Activated CD4-positive, alpha-beta T cell treated with anti-CD3 and anti-CD28 coated beads, Interleukin-2, amount 50 U/mL, for 4 hours (primary cell): ENCODE results near the gene DGAT2L6.
"Not testable (repeated sequence)": the region's sequence is repeated elsewhere in the genome, so short reads cannot be mapped to it uniquely, and the experiment has no call there.

ENCODE experiments used
- DNase-seq, 2 experiments: peaks; one replicate each; pipeline ENCODE4 v3.0.0-alpha.2; 2020

The DGAT2L6 gene

GRCh38 chrX:70201732-70202131 is 24.4 kb downstream of the DGAT2L6 start:
- DNase-seq, result no peak

- no peak for DNase-seq
Observed at GRCh38 chrX:70208479-70208878, 31.2 kb downstream of the DGAT2L6 start.

DNA sequence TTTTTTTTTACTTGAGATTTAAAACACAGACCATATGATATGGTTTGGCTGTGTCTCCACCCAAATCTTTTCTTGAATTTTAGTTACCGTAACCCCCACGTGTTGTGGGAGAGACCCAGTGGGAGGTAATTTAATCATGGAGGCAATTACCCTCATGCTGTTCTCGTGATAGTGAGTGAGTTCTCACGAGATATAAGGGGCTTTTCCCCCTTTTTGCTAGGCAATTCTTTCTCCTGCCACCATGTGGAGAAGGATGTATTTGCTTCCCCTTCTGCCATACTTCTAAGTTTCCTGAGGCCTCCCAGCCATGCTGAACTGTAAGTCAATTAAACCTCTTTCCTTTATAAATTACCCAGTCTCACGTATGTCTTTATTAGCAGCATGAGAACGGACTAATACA is 32.3 kb downstream of the DGAT2L6 start:
- DNase-seq, result not testable (repeated sequence)

DNA sequence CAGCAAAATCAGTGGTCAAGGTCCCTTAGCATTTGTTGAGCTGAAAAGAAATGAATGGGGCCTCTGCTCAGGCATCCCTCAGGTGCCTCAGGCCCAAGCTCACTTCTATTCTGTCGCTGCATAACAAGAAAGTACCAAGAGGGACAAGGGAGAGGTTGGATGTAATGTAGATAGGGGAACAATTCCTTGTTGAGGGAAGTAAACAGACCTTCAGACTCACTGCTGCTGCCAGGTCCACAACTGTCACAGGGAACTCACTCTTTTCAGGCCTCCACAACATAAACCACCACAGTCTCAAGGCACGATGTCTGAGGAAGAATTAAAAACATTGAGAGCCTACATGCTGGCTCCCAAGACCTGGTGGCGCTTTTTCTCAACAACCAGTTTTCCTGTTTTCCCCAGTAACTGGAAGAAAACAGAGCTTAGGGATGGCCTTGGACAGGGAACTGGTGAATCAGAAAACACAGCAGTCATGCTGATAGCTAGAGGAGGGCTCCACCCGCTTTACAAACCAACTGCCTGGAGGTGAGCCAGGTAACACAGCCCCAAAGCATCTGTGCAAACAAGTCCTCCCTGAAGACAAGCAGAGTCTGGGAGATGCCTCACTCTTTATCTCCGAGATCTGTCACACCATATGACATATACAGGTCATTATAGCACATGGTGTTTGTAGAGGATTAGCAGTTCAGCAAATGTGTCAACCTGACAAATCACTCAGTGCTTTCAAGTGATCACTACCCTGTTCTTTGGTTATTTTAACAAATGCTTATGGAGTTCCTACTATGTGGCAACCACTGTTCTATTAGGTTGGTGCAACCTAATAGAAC is 42.9 kb downstream of the DGAT2L6 start:
- no peak for DNase-seq

- no peak for DNase-seq
Observed at GRCh38 chrX:70226048-70226447, 48.8 kb downstream of the DGAT2L6 start.

DNA sequence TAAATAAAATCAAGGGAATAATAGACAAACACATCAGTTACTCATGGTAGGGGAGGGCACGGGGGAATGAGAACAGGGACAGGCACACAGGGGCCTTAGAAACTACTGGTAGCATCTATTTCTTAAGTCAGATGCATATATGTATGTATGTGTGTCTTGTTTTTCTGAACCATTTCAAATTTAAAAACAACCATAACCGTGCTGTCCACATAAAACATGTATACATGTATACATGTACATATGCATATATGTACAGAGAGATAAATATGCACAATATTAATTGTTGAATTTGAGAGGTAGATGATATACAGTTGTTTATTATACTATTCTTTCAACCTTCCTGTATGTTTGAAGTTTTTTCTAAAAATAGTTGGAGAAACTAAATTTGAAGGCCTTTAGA is 49.4 kb downstream of the DGAT2L6 start:
- DNase-seq, result no peak

DNA sequence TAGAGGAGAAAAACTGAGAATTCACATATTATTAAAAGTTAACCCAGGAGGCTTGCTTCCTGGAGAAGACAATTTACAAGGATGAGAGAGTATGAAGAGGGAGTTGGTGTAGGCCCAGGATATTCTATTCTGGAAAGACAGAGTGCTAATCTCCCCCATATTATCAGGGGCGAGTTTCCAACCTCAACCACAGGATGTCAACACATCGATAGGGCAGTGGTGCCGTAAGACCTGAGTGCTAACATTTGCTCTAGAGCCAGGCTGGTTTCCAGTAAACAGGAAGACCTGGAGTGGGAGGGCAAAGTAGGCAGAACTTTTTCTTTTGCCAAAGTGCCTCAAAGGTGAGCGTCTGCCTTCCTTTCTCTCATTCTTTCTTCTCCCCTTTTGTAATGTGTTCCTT is 54.4 kb downstream of the DGAT2L6 start:
- no peak for DNase-seq

GRCh38 chrX:70234355-70234754 is 57.1 kb downstream of the DGAT2L6 start, which contains the start of gene AWAT1:
Gene AWAT1, plus strand, starts transcription at chrX:70234655. Its CDS starts 41 bp downstream, at chrX:70234696.
- no peak for DNase-seq

DNA sequence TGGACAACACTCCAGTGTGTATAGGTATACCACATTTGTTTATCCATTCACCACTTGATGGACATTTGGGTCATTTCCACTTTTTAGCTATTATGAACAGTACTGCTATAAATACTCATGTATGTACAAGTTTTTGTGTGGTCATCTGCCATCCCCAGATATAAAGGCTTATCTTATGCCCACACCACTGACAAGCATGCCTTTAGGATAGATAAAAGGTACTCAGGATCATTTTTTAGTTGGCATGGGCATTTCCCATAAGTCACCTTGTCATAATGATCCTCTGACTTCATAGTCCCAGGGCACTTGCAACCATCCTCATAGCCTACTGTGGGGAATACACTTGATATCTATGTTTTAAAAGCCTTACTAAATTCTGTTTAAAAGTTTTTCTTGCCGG is 63.5 kb downstream of the DGAT2L6 start:
- DNase-seq, result no peak

- no peak for DNase-seq
Observed at GRCh38 chrX:70241501-70241900, 64.2 kb downstream of the DGAT2L6 start.

DNA sequence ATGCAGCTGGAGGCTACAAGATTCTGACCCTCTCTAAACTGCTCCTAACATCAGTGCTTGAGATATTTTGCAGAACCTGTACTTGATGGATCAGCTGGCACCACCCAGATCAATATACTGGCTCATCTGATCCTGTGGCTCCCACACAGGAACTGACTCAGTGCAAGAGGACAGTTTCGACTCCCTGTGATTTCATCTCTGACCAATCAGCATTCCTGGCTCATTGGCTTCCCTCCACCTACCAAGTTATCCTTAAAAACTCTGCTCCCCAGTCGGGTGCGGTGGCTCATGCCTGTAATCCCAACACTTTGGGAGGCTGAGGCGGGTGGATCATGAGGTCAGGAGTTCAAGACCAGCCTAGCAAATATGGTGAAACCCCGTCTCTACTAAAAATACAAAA is 66.3 kb downstream of the DGAT2L6 start:
- DNase-seq, result not testable (repeated sequence)

- DNase-seq, result no peak
Observed at GRCh38 chrX:70244881-70245280, 67.6 kb downstream of the DGAT2L6 start.

- DNase-seq, result no peak
Observed at GRCh38 chrX:70247252-70247651, 70.0 kb downstream of the DGAT2L6 start.

GRCh38 chrX:70252491-70252890 is 75.2 kb downstream of the DGAT2L6 start:
- no peak for DNase-seq

- DNase-seq, result no peak
Observed at GRCh38 chrX:70253377-70254062, 76.2 kb downstream of the DGAT2L6 start.

DNA sequence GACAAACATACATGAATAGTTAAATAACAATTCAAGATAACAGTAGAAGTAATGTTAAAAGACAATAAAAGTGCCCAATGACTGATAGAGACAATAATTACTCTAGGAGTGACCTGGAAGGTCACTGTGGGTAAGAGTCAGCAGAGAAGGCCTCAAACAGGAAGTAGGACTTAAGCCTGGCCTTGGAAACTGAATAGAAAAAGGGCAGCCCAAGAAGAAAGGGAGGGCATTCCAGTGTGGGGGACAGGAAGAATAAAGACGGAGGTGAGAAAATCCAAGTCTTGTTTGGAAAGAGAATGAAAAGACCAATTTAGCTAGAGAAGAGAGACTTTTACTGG is 76.7 kb downstream of the DGAT2L6 start:
- no peak for DNase-seq

GRCh38 chrX:70254909-70255308 is 77.6 kb downstream of the DGAT2L6 start:
- DNase-seq, result no peak
